AG04449 (cell line): ENCODE data around the gene FAM222B.

Source experiments
- CTCF ChIA-PET: fragments of 350-600 bp; formaldehyde crosslinking; extraction: SDS; loops from one replicate; lab custom pipeline; 2021; ENCODE audit warnings: antibody characterized with exemption; lab: Yijun Ruan, JAX
- POLR2A ChIA-PET: fragments of 400-600, 350-600 bp; formaldehyde crosslinking; extraction: SDS; loops from one replicate; lab custom pipeline; 2020; ENCODE audit warnings: antibody characterized with exemption, inconsistent platforms; lab: Yijun Ruan, JAX
- DNase-seq: peaks from one replicate; pipeline ENCODE4 v3.0.0-alpha.2; 2010; ENCODE audit warnings: low read depth, low spot score
- H3K4me3 ChIP-seq: 2 replicates; pipeline ENCODE4 v1.5.1; 2011; ENCODE audit warnings: low read depth, mild to moderate bottlenecking, control low read depth, low read length
- CTCF ChIP-seq: IDR thresholded peaks from one replicate; pipeline ENCODE4 v1.5.1; 2011; ENCODE audit warnings: mild to moderate bottlenecking, moderate library complexity, low read length, control low read depth, inconsistent platforms; ENCODE audit not compliant: insufficient read depth; ENCODE audit errors: missing control alignments

Gene FAM222B

GRCh38 chr17:28717578-28718332, 124.8 kb downstream of the FAM222B start, which contains the start of gene RAB34:
Gene RAB34, minus strand, starts transcription at chr17:28717868. Its CDS starts 602 bp downstream, at chr17:28717266.
- TF ChIP-seq CTCF = peak; percentile 37
- DNase-seq = no peak
- ChIA-PET POLR2A (interaction anchor here (0.6 kb wide), 1 partner anchor 68 kb away, joined by 3 read pairs; no protein-coding TSS in a partner anchor), CTCF (interaction anchor here (1.0 kb wide), 1 partner anchor 9 kb away, joined by 4 read pairs; no protein-coding TSS in a partner anchor)
- H3K4me3 ChIP-seq = peak within 1 kb of the TSS; percentile 88

- ChIA-PET CTCF (interaction anchor here (0.9 to 2.3 kb wide), 4 partner anchors 10 to 236 kb away, joined by 3 to 8 read pairs (median 5); no protein-coding TSS in a partner anchor), POLR2A (interaction anchor here (1.6 kb wide), 1 partner anchor 10 kb away, joined by 3 read pairs; no protein-coding TSS in a partner anchor)
- no peak for TF ChIP-seq CTCF
Observed at GRCh38 chr17:28716740-28717577, 125.6 kb downstream of the FAM222B start.

GRCh38 chr17:28715217-28715616, 127.4 kb downstream of the FAM222B start:
- no peak for TF ChIP-seq CTCF
- ChIA-PET POLR2A (interaction anchor here (0.9 to 1.6 kb wide), 3 partner anchors 11 to 13 kb away, joined by 3 read pairs; partner anchors contain the start of genes NEK8 and TLCD1), CTCF (interaction anchor here (0.7 to 2.3 kb wide), 6 partner anchors 12 to 238 kb away, joined by 3 to 8 read pairs (median 4); partner anchors contain the start of gene NEK8)
- no peak overlapping the region for H3K4me3 ChIP-seq
- DNase-seq = no peak

More at GRCh38 chr17:28716740-28717577, 125.6 kb downstream of the FAM222B start:
- peak overlapping the region; percentile 88 for H3K4me3 ChIP-seq
- DNase-seq = no peak

- no peak overlapping the region for H3K4me3 ChIP-seq
- no peak for DNase-seq
- CTCF ChIA-PET = interaction anchor here (1.2 kb wide), 1 partner anchor 13 kb away, joined by 4 read pairs; no protein-coding TSS in a partner anchor
- TF ChIP-seq CTCF = no peak
- POLR2A ChIA-PET = interaction anchor here (0.9 kb wide), 1 partner anchor 12 kb away, joined by 3 read pairs; the partner anchor contains the start of gene TLCD1
Observed at GRCh38 chr17:28714281-28714680, 128.3 kb downstream of the FAM222B start.

GRCh38 chr17:28712705-28713415, 129.7 kb downstream of the FAM222B start:
- TF ChIP-seq CTCF = no peak
- CTCF ChIA-PET = interaction anchor here (1.9 to 2.2 kb wide), 2 partner anchors 8 to 37 kb away, joined by 7 to 8 read pairs; no protein-coding TSS in a partner anchor
- H3K4me3 ChIP-seq = no peak overlapping the region

More at GRCh38 chr17:28712705-28713415, 129.7 kb downstream of the FAM222B start:
- POLR2A ChIA-PET = interaction anchor here (0.6 kb wide), 2 partner anchors 9 to 47 kb away, joined by 3 read pairs; no protein-coding TSS in a partner anchor
- no peak for DNase-seq
